ENCODE data around the gene CCDC88C.
A peak's percentile ranks its signal among the peaks of the same experiment; 100 is the strongest.
"Not testable (repeated sequence)": the region's sequence is repeated elsewhere in the genome, so short reads cannot be mapped to it uniquely, and the experiment has no call there.

The CCDC88C gene

DNA sequence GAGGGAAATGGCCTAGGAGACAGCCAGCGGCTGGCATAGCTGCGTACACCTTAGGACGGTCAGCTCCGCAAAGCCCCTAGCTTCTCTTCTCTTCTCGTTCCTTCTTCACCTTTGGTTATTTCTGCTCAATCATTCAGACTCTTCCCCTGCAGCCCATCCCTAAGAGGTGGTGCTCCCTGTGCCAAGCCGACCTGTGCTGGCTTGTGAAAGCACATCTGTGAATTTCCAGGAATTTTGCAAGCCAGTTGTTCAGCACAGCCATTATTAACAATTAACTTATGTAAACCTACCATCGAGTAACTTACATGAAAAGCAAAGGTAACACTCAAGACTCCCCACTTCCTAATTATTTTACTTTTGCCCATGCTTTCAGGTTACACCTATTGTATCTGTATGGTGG lies 152.2 kb downstream of the CCDC88C start:
- DNase-seq (ENCODE audit: low spot score): no peak

GRCh38 chr14:91264151-91265150 lies 153.2 kb downstream of the CCDC88C start:
- no peak for DNase-seq (ENCODE audit: low spot score)

- DNase-seq (ENCODE audit: low spot score): no peak
These were observed 154.3 kb downstream of the CCDC88C start for GRCh38 chr14:91263329-91263728.

- no peak for DNase-seq (ENCODE audit: low spot score)
These were observed 155.6 kb downstream of the CCDC88C start for GRCh38 chr14:91261986-91262549.

DNA sequence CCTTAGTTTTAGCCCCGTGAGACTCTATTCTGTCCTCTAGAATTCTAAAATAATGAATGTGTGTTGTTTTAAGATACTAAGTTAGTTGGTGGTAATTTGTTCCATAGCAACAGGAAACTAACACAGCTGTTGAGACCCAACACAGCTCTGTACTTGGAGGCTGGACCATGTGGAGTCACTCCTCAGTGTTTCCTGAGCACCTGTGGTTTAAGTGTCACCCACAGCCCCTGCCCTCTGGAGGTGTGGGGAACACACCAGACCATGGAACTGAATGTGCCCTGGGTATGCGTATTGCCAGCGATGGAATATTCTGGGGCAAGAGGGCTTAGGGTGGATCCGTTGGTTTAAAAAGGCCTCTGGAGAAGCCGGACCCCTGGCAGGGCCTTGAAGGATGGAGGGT lies 156.5 kb downstream of the CCDC88C start:
- no peak for DNase-seq (ENCODE audit: low spot score)

GRCh38 chr14:91258876-91259275 lies 158.7 kb downstream of the CCDC88C start:
- no peak for DNase-seq (ENCODE audit: low spot score)

DNA sequence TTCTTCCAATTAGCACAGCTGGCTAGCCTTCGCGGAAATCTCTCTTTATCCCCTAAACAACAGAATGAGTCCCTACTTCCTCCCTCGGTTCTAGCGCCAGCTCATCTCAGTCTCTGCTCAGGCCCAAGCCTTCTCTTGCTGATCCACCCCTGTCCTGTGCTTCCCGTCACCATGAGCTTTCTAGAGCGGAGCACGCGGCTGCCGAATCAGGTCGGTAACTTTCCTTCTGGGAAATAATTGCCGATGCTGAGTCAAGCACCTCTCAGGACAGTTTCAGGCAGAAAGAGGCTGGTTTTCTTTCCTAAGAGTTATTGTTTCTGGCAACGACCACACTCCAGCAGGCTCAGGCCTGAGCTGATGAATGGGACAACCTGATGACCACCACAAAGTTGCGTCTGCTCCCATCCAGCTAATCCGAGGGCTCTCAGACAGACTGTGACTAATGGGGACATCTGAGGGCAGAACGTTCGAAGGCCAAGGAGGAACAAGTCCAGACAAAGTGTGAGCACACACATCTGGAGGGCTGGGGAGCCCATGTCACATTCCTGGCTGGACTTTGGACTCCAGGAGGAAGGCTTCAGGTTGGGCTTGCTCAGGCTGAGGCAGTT lies 159.5 kb downstream of the CCDC88C start:
- peak; percentile 59 for DNase-seq (ENCODE audit: low spot score)

DNA sequence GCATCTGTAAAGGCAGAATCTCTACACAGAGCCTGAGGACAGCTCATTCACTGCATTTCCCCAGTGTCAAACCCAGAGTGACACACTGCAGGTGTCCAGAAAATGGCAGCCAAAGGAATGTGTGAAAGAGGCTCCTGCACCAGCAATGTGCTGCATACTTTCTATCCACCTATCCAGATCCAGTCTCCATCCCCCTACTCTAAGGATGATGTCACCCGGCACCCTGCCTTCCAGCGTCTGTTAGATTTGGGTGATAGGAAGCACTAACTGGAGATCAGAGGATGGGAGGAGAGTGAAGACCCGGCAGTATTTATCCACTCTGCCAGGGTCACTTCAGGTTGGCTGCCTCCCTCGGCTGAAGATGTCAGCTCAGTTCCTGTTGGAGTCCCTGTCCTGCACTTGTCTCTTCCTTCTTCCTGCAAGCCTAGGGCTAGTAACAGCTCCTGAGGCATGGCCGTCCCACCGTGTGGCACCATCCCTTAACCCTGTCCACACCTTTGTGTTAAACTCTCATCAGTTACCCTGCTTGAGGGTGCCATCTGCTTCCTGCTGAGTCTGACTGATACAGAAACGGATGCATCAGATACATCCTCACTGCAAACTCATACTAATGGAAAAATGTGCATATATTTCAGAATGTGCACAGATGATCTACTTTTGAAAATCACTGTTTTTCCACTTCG lies 160.2 kb downstream of the CCDC88C start:
- DNase-seq (ENCODE audit: low spot score): no peak

DNA sequence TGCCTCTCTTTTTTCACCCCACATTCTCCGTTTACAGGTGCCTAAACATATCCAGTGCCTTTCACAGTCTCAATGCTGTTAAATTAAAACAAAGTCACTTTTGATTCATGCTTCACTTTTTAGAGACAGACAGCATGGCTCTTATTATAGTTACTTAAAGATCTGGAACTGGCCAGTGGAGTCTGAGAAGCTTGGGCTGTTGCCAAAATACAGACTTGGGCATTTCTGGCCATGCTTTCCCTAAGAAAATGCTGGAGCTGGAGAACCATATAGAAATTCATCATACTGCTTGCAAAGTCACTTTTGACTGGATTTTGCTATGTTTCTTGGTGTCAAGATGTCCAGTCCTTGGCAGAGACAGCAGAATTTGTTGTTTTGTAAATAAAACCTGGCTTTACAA lies 161.0 kb downstream of the CCDC88C start:
- DNase-seq (ENCODE audit: low spot score): no peak

DNA sequence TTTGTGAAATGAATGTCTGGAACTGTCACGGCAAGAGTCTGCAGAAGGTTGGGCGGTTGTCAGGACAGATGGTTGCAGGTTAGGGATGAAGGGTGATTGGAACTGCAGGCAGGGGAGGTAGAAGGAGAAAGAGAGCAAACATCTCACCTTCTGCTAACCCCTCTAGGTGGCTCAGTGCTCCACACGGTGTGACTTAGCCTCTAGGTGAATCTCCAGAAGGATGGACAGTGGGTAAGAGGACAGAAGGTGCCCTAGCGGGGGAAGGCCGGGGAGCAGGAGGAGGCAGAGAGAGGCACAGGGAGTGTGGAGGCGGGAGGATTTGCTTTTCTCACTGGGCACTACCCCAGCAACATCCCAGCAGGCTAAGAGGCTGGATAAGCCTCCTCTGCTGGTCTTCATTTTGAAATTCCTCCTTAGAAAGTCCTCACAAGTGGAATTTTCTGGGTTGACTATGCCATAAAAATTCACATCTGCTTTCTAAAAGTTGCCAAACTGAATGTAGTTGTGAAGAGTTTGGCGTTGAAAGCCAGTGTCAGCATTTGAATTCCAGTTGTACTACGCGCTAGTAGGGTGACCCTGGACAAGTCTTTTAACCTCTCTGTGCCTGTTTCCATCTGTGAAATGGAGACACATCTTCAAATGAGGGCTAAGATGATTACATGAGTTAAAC lies 162.5 kb downstream of the CCDC88C start:
- no peak for DNase-seq (ENCODE audit: low spot score)

- DNase-seq (ENCODE audit: low spot score): no peak
These were observed 163.2 kb downstream of the CCDC88C start for GRCh38 chr14:91254461-91254860.

DNA sequence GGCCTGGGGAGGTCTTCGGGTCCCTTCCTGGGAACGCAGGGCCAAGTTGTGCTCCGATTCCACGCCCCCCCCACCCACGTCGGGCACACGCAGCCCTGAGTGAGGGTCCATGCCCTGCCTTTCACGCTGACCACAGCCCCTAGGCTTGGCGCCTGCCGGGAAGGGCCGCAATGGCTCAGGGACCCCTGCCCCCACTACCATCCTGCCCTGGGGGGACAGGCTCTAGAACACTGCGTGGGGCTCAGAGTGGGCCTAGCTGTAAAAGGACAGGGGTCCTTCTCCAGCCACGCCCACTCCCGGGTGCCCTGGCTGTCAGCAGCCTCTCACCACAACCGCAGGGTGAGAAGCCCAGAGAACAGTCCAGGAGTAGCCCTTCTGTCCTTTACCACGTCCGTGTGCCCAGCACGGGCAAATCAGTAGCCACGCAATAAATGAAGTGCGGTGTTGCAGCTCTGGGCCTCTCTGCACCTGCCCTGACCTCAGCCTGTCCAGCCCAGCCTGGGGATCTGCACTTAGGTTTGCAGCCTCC lies 163.8 kb downstream of the CCDC88C start:
- DNase-seq (ENCODE audit: low spot score): no peak

GRCh38 chr14:91252871-91253794 lies 164.5 kb downstream of the CCDC88C start:
- DNase-seq (ENCODE audit: low spot score): no peak

DNA sequence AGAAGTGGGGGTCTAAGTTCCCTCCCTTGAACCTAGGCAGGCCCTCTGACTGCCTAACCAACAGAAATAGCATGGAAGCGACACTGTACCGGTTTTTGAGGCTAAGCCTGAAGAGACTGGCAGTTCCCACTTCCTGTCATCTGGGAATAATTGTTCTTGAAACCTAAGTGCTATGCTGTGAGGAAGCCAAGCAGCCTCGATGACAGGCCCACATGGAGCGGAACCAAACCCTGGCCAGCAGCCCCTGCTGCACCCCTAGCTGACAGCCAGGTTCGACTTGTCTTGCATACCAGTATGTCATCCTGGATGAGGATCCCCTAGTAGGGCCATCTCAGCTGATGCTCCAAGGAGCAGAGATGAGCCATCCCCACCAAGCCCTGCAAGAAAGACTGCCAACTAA lies 166.7 kb downstream of the CCDC88C start:
- DNase-seq (ENCODE audit: low spot score): no peak

DNA sequence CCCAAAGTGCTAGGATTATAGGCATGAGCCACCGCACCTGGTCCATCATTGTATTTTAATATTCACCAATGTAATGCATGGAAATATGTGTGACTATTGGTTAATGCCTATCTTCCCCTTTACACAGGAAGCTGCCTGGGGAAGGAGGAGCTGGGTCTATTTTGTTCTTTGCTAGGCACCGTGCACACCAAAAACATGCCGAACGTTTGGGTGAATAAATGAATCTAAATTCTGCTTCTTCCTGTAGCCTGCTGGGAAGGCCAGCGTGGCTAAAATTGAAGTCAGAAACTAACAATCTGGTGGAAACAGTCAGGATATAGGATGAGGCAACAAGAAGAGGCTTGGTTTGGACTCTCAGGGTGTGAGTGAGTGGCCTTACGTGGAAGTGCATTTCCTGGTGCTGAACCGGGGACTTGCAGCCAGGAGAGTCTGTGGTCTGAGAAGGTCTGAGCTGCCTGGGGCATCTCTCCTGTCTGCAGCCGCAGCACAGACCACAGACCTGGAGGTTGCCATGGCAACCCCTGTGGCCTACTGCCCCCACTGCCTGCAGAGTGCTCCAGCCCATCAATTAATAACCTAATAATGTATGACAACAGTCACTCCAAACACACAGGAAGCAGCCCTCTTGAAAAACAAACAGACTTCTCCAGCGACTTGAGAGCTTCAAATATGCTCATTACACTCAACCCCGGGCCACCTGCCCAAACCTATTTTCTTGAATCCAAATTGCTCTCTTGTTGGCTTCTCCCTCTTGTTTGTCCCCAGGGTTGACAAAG lies 167.6 kb downstream of the CCDC88C start:
- no peak for DNase-seq (ENCODE audit: low spot score)

DNA sequence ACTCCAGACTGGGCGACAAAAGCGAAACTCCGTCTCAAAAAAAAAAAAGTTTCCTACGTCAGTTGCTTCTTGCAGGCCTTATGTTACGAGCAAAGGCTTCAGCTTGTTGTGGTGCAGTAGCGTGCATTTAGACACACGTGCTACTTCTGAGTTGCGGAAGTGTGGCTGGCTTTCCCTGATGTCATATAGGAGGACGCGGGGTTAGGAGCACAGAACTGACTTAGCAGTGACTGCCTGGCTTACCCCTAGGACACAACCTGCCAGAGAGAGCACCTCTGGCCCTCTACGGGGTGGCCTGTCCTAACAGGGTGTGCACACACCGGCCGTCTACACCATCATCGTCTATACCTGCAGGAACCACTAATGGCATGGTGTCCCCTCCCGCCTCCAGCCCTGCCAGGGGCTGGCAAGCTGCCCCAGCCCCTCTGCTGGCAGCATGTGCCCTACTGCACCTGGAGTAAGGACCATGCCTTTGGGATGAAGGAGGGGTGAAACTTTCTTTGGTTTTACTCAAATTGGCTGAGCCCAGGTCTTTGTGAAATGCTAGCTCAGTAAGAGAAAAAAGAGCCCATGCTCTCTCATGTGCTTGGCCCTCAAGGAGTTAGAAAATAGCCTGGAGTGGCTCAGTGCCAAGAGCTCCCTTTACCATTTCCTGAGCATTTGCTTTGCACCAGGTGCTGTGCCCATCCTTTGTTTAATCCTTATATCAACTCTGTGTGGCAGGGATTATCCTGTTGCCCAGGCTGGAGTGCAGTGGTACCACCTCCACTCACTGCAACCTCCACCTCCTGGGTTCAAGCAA lies 171.4 kb downstream of the CCDC88C start:
- DNase-seq (ENCODE audit: low spot score): no peak

DNA sequence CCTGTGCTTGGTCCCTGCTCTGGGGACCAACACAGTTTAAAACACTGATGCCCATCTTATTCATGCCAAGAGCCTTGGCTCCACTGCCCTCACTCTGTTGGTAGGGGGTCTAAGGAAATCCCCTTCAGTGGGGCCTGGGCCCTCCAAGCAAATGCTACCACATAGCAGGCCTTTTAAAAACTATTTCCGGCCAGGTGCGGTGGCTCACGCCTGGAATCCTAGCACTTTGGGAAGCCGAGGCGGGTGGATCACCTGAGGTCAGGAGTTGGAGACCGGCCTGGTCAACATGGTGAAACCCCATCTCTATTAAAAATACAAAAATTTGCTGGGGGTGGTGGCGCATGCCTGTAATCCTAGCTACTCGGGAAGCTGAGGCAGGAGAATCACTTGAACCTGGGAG lies 172.0 kb downstream of the CCDC88C start:
- DNase-seq (ENCODE audit: low spot score): not testable (repeated sequence)

DNA sequence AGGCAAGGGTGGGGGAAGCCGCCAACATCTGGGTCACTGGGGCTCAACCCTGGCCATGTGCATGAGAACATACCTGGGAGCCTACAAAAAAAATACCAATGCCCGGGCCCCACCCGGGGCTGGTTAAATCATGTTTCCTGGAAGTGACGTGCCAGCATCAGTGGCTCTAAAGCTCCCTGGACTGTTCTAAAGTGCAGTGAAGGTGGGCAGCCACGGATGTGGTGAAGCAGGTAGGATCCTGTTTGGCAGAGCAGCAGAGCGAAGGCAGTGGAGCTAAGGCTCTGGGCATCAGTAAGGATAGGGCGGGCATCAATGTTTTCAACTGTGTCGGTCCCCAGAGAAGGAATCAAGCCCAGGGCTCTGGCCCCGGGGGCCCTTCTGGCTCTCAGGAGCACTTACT lies 172.6 kb downstream of the CCDC88C start:
- DNase-seq (ENCODE audit: low spot score): no peak

DNA sequence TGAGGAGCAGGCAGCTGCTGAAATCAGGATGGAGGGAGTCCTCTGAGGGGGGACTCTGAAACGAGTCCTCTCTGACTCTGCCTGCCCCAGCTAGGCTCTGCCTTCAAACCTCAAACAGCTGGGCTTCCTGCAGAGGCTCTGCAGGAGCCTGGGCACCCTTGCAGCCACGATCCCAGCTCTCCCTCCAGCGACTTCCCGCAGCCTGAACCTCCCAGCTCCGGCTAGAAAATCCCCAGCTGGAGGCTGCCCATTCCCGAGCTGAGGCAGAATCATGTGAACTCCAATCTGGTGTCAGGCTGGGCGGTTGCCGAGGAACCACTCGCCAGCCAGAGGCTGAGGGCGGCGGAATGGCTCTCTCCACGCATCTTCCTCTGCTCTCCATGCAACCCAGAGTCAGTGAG lies 173.1 kb downstream of the CCDC88C start, which contains the start of gene GPR68:
Gene GPR68 (minus strand): TSS at position 204 of the 401 bp plus-strand sequence. CDS start 9,654 bp downstream, outside the sequence.
- DNase-seq (ENCODE audit: low spot score): no peak

All from putamen (tissue), 1 donor.